Measurements from ENCODE around the gene HOXB13.

HOXB13 gene

GRCh38 chr17:48728232-48729231 lies at the start of gene HOXB13:
Gene HOXB13 (minus strand): TSS chr17:48728750. CDS start chr17:48728593, 157 bp downstream.
- DNase-seq, result peak; percentile 56

GRCh38 chr17:48776602-48777001 lies 48.1 kb upstream of the HOXB13 start:
- no peak for DNase-seq

GRCh38 chr17:48773245-48773644 lies 44.7 kb upstream of the HOXB13 start:
- DNase-seq, result no peak

- no peak for DNase-seq
Observed at GRCh38 chr17:48770954-48771353, 42.4 kb upstream of the HOXB13 start.

GRCh38 chr17:48769009-48769675 lies 40.6 kb upstream of the HOXB13 start:
- DNase-seq, result no peak

GRCh38 chr17:48767263-48767774 lies 38.8 kb upstream of the HOXB13 start:
- DNase-seq, result no peak

GRCh38 chr17:48761114-48761513 lies 32.6 kb upstream of the HOXB13 start:
- no peak for DNase-seq

- DNase-seq, result no peak
Observed at GRCh38 chr17:48760411-48760810, 31.9 kb upstream of the HOXB13 start.

- no peak for DNase-seq
Observed at GRCh38 chr17:48759288-48759687, 30.7 kb upstream of the HOXB13 start.

GRCh38 chr17:48757524-48757961 lies 29.0 kb upstream of the HOXB13 start:
- DNase-seq, result no peak

- peak; percentile 44 for DNase-seq
Observed at GRCh38 chr17:48756830-48757251, 28.3 kb upstream of the HOXB13 start.

- DNase-seq, result no peak
Observed at GRCh38 chr17:48755356-48755755, 26.8 kb upstream of the HOXB13 start.

GRCh38 chr17:48754500-48755261 lies 26.1 kb upstream of the HOXB13 start:
- DNase-seq, result no peak

- DNase-seq, result no peak
Observed at GRCh38 chr17:48753794-48754499, 25.4 kb upstream of the HOXB13 start.

- no peak for DNase-seq
Observed at GRCh38 chr17:48752399-48753288, 24.1 kb upstream of the HOXB13 start.

- no peak for DNase-seq
Observed at GRCh38 chr17:48751733-48752398, 23.3 kb upstream of the HOXB13 start.

GRCh38 chr17:48751172-48751571 lies 22.6 kb upstream of the HOXB13 start:
- no peak for DNase-seq

GRCh38 chr17:48749621-48750553 lies 21.3 kb upstream of the HOXB13 start:
- DNase-seq, result no peak

All from NCI-H345 (cell line).